ENCODE measurements around the gene SHROOM2.

Gene SHROOM2

GRCh38 chrX:9855561-9856283 lies 69.5 kb downstream of the SHROOM2 start:
- POLR2A ChIA-PET: no interaction called here
- Histone ChIP-seq H3K4me3 (ENCODE audit: low read depth, low read length) (no peak overlapping the region), H3K36me3 (ENCODE audit: control insufficient read depth in 2 of 2, insufficient read depth in 1 of 2, low read length in 2 of 2) (no peaks in the 10 kb centered on the region), H3K9me3 (ENCODE audit: control insufficient read depth, insufficient read depth, low read depth, low read length) (no peaks in the 10 kb centered on the region), H3K4me1 (ENCODE audit: control insufficient read depth, insufficient read depth, low read length) (no peaks in the 10 kb centered on the region), H3K27ac (ENCODE audit: extremely low read depth, low read depth, low read length) (no peak overlapping the region)
- CTCF ChIA-PET: no interaction called here
- TF ChIP-seq BCL11B (tag by site-specific recombination; IDR thresholded peaks at IDR 0.05; ENCODE audit: low read depth) (no peak), ZSCAN30 (tag by site-specific recombination; IDR thresholded peaks at IDR 0.05) (no peak), REPIN1 (tag by site-specific recombination; IDR thresholded peaks at IDR 0.05; ENCODE audit: low read depth) (no peak), ZNF530 (tag by site-specific recombination; IDR thresholded peaks at IDR 0.05; ENCODE audit: low read depth) (no peak), ZNF664 (tag by site-specific recombination; IDR thresholded peaks at IDR 0.05) (no peak), ZNF621 (tag by site-specific recombination; IDR thresholded peaks at IDR 0.05) (no peak)
- TF ChIP-seq, protein P1, sequence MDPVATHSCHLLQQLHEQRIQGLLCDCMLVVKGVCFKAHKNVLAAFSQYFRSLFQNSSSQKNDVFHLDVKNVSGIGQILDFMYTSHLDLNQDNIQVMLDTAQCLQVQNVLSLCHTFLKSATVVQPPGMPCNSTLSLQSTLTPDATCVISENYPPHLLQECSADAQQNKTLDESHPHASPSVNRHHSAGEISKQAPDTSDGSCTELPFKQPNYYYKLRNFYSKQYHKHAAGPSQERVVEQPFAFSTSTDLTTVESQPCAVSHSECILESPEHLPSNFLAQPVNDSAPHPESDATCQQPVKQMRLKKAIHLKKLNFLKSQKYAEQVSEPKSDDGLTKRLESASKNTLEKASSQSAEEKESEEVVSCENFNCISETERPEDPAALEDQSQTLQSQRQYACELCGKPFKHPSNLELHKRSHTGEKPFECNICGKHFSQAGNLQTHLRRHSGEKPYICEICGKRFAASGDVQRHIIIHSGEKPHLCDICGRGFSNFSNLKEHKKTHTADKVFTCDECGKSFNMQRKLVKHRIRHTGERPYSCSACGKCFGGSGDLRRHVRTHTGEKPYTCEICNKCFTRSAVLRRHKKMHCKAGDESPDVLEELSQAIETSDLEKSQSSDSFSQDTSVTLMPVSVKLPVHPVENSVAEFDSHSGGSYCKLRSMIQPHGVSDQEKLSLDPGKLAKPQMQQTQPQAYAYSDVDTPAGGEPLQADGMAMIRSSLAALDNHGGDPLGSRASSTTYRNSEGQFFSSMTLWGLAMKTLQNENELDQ (tag by site-specific recombination; IDR thresholded peaks at IDR 0.05; ENCODE audit: low read depth): no peak
- TF ChIP-seq, protein P2, sequence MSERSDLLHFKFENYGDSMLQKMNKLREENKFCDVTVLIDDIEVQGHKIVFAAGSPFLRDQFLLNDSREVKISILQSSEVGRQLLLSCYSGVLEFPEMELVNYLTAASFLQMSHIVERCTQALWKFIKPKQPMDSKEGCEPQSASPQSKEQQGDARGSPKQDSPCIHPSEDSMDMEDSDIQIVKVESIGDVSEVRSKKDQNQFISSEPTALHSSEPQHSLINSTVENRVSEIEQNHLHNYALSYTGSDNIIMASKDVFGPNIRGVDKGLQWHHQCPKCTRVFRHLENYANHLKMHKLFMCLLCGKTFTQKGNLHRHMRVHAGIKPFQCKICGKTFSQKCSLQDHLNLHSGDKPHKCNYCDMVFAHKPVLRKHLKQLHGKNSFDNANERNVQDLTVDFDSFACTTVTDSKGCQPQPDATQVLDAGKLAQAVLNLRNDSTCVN (tag by site-specific recombination; optimal IDR thresholded peaks at IDR 0.05): no peak

DNA sequence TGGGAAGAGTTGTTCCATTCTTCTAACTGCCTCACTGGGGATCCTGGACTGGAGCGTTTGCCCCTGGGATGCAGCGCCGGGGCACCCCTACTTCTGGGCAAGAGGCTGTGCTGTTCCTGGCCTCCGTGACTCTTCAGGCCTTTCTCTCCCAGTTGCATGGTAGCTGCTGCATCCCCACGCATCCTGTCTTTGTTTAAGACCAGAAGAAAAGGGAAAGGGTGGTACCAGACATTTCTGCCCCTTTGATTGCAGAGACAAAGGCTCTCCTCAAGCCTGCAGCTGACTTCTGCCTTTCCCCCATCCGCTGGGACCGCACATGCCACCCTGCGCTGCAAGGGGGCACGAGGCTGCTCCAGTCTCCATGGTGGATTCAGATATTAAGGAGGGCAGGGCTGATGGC lies 70.4 kb downstream of the SHROOM2 start:
- H3K36me3 ChIP-seq (ENCODE audit: control insufficient read depth in 2 of 2, insufficient read depth in 1 of 2, low read length in 2 of 2): no peaks in the 10 kb centered on the region
- CTCF ChIA-PET: no interaction called here
- H3K4me3 ChIP-seq (ENCODE audit: low read depth, low read length): no peak overlapping the region
- H3K9me3 ChIP-seq (ENCODE audit: control insufficient read depth, insufficient read depth, low read depth, low read length): no peaks in the 10 kb centered on the region
- H3K27ac ChIP-seq (ENCODE audit: extremely low read depth, low read depth, low read length): no peak overlapping the region
- POLR2A ChIA-PET: no interaction called here
- no peaks in the 10 kb centered on the region for H3K4me1 ChIP-seq (ENCODE audit: control insufficient read depth, insufficient read depth, low read length)
- TF ChIP-seq FEZF1 (tag by site-specific recombination; IDR thresholded peaks at IDR 0.05): no peak
- no peak for TF ChIP-seq ZNF10 (tag by site-specific recombination; IDR thresholded peaks at IDR 0.05)
- no peak for TF ChIP-seq ZNF311 (tag by site-specific recombination; IDR thresholded peaks at IDR 0.05; ENCODE audit: borderline replicate concordance)
- TF ChIP-seq ZNF585B (tag by site-specific recombination; IDR thresholded peaks at IDR 0.05): no peak
- TF ChIP-seq ZNF26 (tag by site-specific recombination; IDR thresholded peaks at IDR 0.05): no peak
- TF ChIP-seq ZNF350 (tag by site-specific recombination; IDR thresholded peaks at IDR 0.05): no peak
- no peak for TF ChIP-seq PRDM1 (tag by site-specific recombination; IDR thresholded peaks at IDR 0.05)
- no peak for TF ChIP-seq ZNF16 (tag by site-specific recombination; IDR thresholded peaks at IDR 0.05; ENCODE audit: low read depth)
- TF ChIP-seq ZNF146 (tag by site-specific recombination; IDR thresholded peaks at IDR 0.05): no peak
- no peak for TF ChIP-seq ZNF791 (tag by site-specific recombination; IDR thresholded peaks at IDR 0.05)
- TF ChIP-seq GLI4 (tag by site-specific recombination; IDR thresholded peaks at IDR 0.05): no peak
- no peak for TF ChIP-seq ZNF624 (tag by site-specific recombination; IDR thresholded peaks at IDR 0.05)
- no peak for TF ChIP-seq HOXC10 (CRISPR knock-in tag; IDR thresholded peaks at IDR 0.05)
- TF ChIP-seq ZNF501 (tag by site-specific recombination; IDR thresholded peaks at IDR 0.05): no peak
- TF ChIP-seq ZNF549 (tag by site-specific recombination; IDR thresholded peaks at IDR 0.05): no peak
- TF ChIP-seq ZNF175 (tag by site-specific recombination; IDR thresholded peaks at IDR 0.05): no peak
- no peak for TF ChIP-seq HOXA7 (CRISPR knock-in tag; IDR thresholded peaks at IDR 0.05; ENCODE audit: borderline replicate concordance)
- TF ChIP-seq SETDB1 (IDR thresholded peaks at IDR 0.05; ENCODE audit: insufficient read length, low read length): no peak
- TF ChIP-seq ZNF777 (tag by site-specific recombination; IDR thresholded peaks at IDR 0.05; ENCODE audit: borderline replicate concordance): no peak

Measured in HEK293 (cell line).